HepG2 (cell line): ENCODE measurements around the gene SEPTIN2. TPM values are rescaled to one million over a fixed set of nuclear protein-coding genes. Genes with fewer than 3 reads are reported as not detected.

Source experiments
- ATF7-NPFF ChIP-seq: sonication (generic); formaldehyde crosslinking; IDR thresholded peaks from 2 replicates; pipeline ENCODE4 v1.8.1; 2023; ENCODE audit warnings: mild to moderate bottlenecking, low read depth, missing genetic modification reagents, moderate library complexity
- FUBP1 ChIP-seq: sonication (generic); formaldehyde crosslinking; IDR thresholded peaks from 2 replicates; pipeline ENCODE4 v1.5.1; 2020; ENCODE audit warnings: missing genetic modification reagents, mild to moderate bottlenecking, borderline replicate concordance
- GABPB1 ChIP-seq: IDR thresholded peaks from 2 replicates; pipeline ENCODE4 v1.6.1; 2016; ENCODE audit warnings: mild to moderate bottlenecking, missing genetic modification reagents, moderate library complexity, missing compliant biosample characterization
- HDAC1 ChIP-seq: sonication (generic); formaldehyde crosslinking; IDR thresholded peaks from 2 replicates; pipeline ENCODE4 v1.5.1; 2020; ENCODE audit warnings: mild to moderate bottlenecking, missing genetic modification reagents
- MAFG ChIP-seq: sonication (generic); formaldehyde crosslinking; IDR thresholded peaks from 2 replicates; pipeline ENCODE4 v1.5.1; 2020; ENCODE audit warnings: mild to moderate bottlenecking, missing genetic modification reagents
- MLX ChIP-seq: IDR thresholded peaks from 2 replicates; pipeline ENCODE4 v1.6.1; 2016
- PAWR ChIP-seq: sonication (generic); formaldehyde crosslinking; IDR thresholded peaks from 2 replicates; pipeline ENCODE4 v1.4.0; 2020; ENCODE audit warnings: missing genetic modification reagents, mild to moderate bottlenecking, borderline replicate concordance
- RFXANK ChIP-seq: IDR thresholded peaks from 2 replicates; pipeline ENCODE4 v1.6.1; 2016
- TFE3 ChIP-seq: IDR thresholded peaks from 2 replicates; pipeline ENCODE4 v1.6.1; 2016
- TSC22D2 ChIP-seq: sonication (generic); formaldehyde crosslinking; IDR thresholded peaks from 2 replicates; pipeline ENCODE4 v1.5.1; 2020; ENCODE audit warnings: missing genetic modification reagents, mild to moderate bottlenecking, borderline replicate concordance
- ZBTB3 ChIP-seq: sonication (generic); formaldehyde crosslinking; IDR thresholded peaks from 2 replicates; pipeline ENCODE4 v1.4.0; 2020; ENCODE audit warnings: low read depth, mild to moderate bottlenecking, moderate library complexity, missing genetic modification reagents, borderline replicate concordance
- ZNF550 ChIP-seq: sonication (generic); formaldehyde crosslinking; IDR thresholded peaks from 2 replicates; pipeline ENCODE4 v1.4.0; 2020; ENCODE audit warnings: mild to moderate bottlenecking, missing genetic modification reagents, borderline replicate concordance
- ZNF557 ChIP-seq: sonication (generic); formaldehyde crosslinking; IDR thresholded peaks from 2 replicates; pipeline ENCODE4 v1.4.0; 2020; ENCODE audit warnings: missing genetic modification reagents
- ZNF597 ChIP-seq: sonication (generic); formaldehyde crosslinking; IDR thresholded peaks from 2 replicates; pipeline ENCODE4 v1.5.0; 2020; ENCODE audit warnings: missing genetic modification reagents
- polyA plus RNA-seq, 8 experiments: library from polyadenylated mRNA; depleted of rRNA in 3 of 8; stranded (reverse) in 7 of 8; unstranded in 1 of 8; fragments of >200 nt; fragmentation: Illumina TruSeq in 4 of 8; extraction: Trizol in 4 of 8; gene quantifications; 2 replicates each; pipeline versions ENCODE4 v1.2.1 to v1.2.3, GENCODE V29; 2011 to 2016; ENCODE audit warnings: low read depth in 4 of 8, missing spikeins in 1 of 8, mixed read lengths in 1 of 8; ENCODE audit not compliant: insufficient read depth in 1 of 8
- total RNA-seq, 5 experiments: library from RNA; depleted of rRNA; stranded (reverse); fragments of >200 nt; fragmentation: Illumina TruSeq; extraction: Trizol; gene quantifications; 2 replicates each; pipeline ENCODE4 v1.2.3, GENCODE V29; 2016; ENCODE audit warnings: low read depth in 1 of 5
- TF ChIP-seq, protein P1 (sequence below): sonication (generic); formaldehyde crosslinking; IDR thresholded peaks from 2 replicates; pipeline ENCODE4 v1.9.0; 2021; ENCODE audit warnings: missing genetic modification reagents, borderline replicate concordance
- TF ChIP-seq, protein P2 (sequence below): sonication (generic); formaldehyde crosslinking; IDR thresholded peaks from 2 replicates; pipeline ENCODE4 v1.4.0; 2020; ENCODE audit warnings: missing genetic modification reagents

Gene SEPTIN2
- total and polyA plus RNA-seq, 2 of the 13 experiments (the other 11 are each of a cell fraction or from before 2014, with no cell fraction given): 493 to 733 TPM

DNA sequence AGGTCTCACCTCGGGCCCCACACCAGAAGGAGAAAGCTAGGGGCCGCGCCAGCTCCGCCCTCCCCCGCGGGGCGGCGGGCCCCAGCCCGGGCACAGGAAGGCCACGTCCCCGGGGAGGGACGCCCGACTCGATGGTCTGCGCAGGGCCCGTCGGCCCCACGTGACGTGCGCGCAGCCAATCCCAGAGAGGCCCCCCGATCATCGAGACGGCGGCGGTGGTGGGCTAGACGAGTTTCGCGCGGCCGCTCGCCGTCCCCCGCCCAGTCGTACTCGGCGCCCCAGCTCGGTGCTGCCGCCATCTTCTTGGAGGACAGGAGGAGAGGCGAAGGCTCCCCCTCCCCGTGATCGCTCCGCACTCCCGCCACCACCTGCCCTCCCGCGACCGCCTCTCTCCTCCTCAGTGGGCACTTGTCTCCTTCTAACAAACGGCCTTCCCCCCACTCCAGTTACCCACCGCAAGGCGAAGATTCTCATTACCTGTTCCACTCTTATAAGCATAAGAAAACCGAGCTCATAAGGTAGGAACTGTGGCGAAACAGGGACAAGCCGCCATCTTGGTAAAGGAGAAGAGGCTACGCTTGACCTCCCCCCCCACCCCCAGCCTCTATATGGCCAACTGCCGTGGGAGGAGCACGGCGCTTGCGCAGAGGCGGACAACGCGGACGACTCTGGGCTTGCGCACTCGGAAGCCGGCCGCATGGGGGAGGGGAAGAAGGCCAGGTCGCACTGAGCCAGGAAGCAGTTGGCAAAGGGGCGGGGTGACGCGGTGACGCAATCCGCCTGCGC, 439 bp upstream of the SEPTIN2 start, which contains the start of gene HDLBP (continued):
- TF ChIP-seq TFE3 (CRISPR knock-in tag) (peak; percentile 51), RFXANK (CRISPR knock-in tag) (peak; percentile 67; the same call in 1 of the 2 replicates), ZNF597 (CRISPR knock-in tag) (no peak), GABPB1 (CRISPR knock-in tag) (peak; percentile 90), TSC22D2 (CRISPR knock-in tag) (no peak), ZBTB3 (CRISPR knock-in tag) (peak; percentile 68; the same call in 1 of the 2 replicates), ZNF557 (CRISPR knock-in tag) (peak; percentile 78; the same call in 1 of the 2 replicates), FUBP1 (no peak), MAFG (no peak), ATF7-NPFF (peak; percentile 81), HDAC1 (peak; percentile 93), ZNF550 (CRISPR knock-in tag) (no peak; the same call in 1 of the 2 replicates), PAWR (CRISPR knock-in tag) (peak; percentile 93; the same call in 1 of the 2 replicates), MLX (CRISPR knock-in tag) (0 out of 2 replicates have a peak, but pooled peaks have one; percentile 7)
- TF ChIP-seq, protein P1, sequence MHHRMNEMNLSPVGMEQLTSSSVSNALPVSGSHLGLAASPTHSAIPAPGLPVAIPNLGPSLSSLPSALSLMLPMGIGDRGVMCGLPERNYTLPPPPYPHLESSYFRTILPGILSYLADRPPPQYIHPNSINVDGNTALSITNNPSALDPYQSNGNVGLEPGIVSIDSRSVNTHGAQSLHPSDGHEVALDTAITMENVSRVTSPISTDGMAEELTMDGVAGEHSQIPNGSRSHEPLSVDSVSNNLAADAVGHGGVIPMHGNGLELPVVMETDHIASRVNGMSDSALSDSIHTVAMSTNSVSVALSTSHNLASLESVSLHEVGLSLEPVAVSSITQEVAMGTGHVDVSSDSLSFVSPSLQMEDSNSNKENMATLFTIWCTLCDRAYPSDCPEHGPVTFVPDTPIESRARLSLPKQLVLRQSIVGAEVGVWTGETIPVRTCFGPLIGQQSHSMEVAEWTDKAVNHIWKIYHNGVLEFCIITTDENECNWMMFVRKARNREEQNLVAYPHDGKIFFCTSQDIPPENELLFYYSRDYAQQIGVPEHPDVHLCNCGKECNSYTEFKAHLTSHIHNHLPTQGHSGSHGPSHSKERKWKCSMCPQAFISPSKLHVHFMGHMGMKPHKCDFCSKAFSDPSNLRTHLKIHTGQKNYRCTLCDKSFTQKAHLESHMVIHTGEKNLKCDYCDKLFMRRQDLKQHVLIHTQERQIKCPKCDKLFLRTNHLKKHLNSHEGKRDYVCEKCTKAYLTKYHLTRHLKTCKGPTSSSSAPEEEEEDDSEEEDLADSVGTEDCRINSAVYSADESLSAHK (CRISPR knock-in tag): no peak
- TF ChIP-seq, protein P2, sequence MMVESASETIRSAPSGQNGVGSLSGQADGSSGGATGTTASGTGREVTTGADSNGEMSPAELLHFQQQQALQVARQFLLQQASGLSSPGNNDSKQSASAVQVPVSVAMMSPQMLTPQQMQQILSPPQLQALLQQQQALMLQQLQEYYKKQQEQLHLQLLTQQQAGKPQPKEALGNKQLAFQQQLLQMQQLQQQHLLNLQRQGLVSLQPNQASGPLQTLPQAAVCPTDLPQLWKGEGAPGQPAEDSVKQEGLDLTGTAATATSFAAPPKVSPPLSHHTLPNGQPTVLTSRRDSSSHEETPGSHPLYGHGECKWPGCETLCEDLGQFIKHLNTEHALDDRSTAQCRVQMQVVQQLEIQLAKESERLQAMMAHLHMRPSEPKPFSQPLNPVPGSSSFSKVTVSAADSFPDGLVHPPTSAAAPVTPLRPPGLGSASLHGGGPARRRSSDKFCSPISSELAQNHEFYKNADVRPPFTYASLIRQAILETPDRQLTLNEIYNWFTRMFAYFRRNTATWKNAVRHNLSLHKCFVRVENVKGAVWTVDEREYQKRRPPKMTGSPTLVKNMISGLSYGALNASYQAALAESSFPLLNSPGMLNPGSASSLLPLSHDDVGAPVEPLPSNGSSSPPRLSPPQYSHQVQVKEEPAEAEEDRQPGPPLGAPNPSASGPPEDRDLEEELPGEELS (CRISPR knock-in tag): peak; percentile 67
